Measurements from ENCODE around the gene CDK11B.

- TF ChIP-seq CTCF (IDR thresholded peaks at IDR 0.05) (no peak), POLR2A (IDR thresholded peaks at IDR 0.05) (no peak)
Observed at GRCh38 chr1:1605034-1605591, 53.7 kb downstream of the CDK11B start.
